NCI-H226 (cell line): ENCODE measurements around the gene SEMA3D.
"Not testable (repeated sequence)": the region's sequence is repeated elsewhere in the genome, so short reads cannot be mapped to it uniquely, and the experiment has no call there.

ENCODE experiments used
- DNase-seq: peaks from one replicate; pipeline ENCODE4 v3.0.0-alpha.2; 2015

Gene SEMA3D

GRCh38 chr7:85023066-85023712, 163.7 kb downstream of the SEMA3D start:
- DNase-seq = no peak

DNA sequence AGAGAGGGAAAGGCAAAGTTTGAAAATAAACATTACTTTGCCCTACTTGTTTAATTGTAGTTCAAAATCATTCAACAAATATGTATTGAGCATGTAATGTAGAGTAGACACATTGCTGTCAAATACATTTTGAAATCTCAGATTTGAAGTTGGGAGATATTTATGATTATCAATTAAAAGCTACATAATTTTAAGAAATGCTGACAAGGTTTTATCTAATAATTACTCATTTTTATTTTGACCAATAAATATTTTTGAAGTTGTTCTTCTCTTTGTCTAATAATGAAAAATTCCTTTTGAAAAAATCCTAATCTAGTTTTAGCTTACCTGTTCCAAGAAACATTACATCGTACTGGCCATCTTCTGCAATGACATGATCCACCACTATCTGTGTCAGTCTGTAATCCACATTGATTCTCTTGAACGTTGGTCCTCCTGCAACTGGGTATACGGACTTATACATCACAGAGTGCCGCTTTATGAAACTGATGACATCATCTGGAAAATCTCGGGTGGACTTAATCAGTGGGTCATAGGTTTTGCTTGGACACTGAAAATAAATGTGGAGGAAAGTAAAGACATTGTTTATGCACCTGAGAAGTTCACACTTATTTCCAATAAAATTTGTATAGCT, 164.7 kb downstream of the SEMA3D start:
- DNase-seq = no peak

DNA sequence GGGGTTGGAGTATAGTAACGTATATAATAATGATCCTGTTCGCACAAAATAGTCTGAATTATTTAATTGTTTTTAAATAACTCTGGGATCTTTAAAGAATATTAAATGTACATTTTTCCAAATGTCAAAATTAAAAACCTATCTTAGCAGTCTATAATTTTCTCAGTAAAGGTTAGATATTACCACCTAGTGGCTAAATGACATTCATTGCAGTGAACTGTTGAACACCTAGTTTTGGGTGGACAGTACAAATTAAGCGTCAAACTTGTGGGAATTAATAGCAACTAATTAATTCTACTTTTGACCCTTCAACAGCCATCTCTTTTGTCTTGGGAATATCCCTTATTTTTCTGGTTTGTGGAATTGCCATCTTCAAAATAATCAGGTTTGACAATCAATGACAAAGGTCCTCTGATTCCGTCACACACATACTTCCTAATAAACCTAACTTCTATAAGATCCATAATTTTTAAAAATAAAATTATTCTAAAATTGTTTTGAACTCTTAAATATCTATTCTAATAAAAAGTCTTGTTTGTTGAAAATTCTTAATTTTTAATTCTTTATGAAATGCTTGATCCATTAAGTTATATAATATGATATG, 165.7 kb downstream of the SEMA3D start:
- DNase-seq = no peak

- no peak for DNase-seq
Measured at GRCh38 chr7:85019778-85020177, 167.1 kb downstream of the SEMA3D start.

DNA sequence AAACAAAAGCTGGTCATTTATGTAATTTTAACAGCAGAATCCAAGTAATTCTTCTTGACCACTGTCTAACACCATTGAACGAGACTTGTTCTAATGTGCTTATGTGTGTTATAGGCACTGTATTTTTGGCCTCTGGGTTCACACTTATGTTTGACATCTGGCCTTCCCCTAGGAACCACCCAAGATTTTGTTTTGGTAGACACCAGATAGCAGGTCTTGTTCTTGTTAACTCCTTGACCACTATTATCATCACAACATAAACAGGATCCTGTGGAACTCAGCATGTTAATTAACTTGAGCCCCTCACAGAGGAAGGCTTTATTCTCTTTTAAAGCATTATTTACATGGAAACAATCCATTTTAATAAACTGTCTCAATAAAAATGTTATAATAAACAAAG, 167.7 kb downstream of the SEMA3D start:
- no peak for DNase-seq

GRCh38 chr7:85018498-85018897, 168.4 kb downstream of the SEMA3D start:
- DNase-seq = no peak

GRCh38 chr7:85016286-85016685, 170.6 kb downstream of the SEMA3D start:
- no peak for DNase-seq

GRCh38 chr7:85014936-85015660, 171.8 kb downstream of the SEMA3D start:
- no peak for DNase-seq

- no peak for DNase-seq
Measured at GRCh38 chr7:85011127-85011526, 175.7 kb downstream of the SEMA3D start.

DNA sequence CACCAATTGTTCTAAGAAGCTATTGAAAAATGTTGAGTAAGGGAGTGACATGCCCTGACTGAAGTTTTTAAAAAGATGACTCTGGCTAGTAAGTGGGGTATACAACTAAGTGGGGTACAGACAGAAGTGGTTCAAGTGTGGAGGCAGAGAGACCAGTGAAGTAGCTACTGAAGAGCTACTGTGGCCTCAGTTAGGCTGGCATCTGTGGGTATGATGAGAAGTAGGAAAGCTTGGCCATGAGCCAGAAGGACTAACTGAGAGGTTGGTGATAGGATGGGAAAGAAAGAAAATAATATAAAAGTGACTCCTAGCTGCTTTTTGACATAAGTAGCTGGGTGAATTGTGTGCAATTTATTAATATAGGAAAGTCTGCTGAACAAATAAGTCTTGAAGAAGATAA, 176.6 kb downstream of the SEMA3D start:
- DNase-seq = no peak

- no peak for DNase-seq
Measured at GRCh38 chr7:85006754-85007153, 180.1 kb downstream of the SEMA3D start.

DNA sequence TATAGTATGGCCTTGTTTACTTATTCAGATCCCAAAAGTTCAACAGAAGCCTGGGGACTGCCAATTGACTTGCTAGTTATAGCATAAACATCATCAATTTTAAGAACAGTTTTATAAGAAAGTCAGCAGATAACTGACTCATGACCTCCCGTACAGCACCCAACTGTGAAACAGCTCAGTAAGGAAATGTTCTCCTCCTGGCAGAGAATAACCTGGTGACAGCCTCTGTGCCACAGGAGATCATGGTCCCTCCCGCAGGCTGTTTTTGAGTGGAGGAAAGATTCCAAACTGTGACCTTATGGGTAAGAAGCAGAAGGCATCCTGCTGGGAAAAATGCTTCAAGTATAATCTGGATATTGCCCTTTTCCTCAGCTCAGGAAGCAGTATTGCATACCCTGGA, 182.5 kb downstream of the SEMA3D start:
- DNase-seq = no peak

DNA sequence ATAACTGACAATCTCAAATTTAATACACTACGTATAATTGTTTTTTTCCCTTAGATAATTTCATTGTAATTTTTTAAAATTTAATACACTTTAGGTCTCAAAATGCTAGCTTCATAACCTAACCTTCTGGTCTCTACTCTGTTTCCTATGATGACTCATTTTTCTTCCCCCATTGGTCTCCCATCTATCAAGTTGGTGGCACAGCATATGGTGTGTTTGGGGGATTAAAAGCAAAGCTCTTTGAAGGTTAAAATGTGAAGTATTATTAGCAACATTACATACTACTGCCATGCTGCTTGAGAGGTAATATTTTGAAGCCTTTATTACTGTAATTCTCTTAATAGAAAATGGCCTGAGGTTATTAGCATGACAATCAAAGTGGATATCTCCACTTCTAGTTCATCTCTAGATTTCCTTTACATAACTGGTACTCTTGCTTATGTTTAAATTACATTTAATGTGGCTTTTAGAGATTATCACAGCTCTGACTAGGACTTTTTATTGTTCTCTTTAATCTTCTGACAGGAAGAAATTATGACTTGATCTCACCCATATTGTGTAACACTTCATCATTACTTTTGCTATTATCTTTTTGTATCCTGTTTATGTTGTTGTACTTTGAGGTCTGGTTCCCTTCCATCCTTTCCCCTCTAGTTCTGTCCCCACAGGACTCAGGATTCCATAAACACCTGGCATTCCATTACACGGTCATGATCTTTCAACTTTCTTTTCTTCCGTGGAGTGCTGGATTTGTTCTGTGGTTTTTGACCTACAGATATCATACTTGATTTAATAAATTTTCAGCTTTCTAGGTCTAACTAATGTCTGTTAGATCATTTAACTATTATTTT, 185.1 kb downstream of the SEMA3D start:
- DNase-seq = no peak

DNA sequence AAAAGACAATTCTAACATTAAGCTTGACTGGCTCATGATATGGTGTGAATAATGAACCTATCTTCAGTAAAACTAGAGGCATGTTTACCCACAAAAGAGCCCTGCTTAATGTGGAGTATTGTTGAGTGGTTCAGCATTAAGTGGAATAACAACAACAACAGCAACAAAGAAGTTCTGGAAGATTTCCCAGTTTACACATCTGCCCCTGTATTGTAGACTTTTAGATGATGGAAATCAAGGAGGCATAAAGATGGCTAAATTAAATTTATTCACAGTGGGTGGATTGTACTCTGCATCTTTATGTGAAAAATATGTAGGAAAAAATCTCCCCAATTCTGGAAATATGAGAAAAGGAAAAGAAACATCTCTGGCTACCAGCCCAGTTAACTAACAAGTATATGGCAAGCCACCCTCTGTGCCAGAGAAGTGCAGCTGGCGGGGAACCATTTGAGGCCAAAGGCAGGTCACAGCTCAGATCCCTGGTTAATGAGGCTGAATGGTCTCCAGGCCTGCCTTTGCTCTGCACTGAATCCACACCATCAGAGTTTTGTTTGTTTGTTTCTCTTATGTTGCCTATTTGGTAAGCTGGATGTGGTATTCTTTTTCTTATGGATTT, 186.0 kb downstream of the SEMA3D start:
- no peak for DNase-seq

DNA sequence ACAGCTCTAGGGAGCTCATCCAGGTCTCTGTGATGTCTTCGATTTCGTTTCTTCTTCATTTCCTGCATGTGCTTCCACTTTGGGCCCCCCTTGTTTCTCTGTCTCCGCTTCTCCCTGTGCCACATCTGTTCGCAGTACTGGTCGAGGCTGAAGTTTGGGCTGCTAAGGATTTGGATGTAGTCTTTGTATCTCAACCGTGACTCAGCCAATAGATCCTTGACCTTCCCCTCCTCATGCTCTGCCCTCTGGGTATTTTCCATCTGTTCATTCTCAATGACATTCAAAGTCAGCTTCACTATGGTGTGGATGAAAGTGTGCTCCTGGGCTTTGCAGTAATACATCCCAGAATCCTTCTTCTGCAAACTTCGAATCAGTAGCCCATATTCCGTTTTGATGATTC, 187.4 kb downstream of the SEMA3D start:
- DNase-seq = no peak

- DNase-seq = no peak
Measured at GRCh38 chr7:84998665-84999064, 188.2 kb downstream of the SEMA3D start.

DNA sequence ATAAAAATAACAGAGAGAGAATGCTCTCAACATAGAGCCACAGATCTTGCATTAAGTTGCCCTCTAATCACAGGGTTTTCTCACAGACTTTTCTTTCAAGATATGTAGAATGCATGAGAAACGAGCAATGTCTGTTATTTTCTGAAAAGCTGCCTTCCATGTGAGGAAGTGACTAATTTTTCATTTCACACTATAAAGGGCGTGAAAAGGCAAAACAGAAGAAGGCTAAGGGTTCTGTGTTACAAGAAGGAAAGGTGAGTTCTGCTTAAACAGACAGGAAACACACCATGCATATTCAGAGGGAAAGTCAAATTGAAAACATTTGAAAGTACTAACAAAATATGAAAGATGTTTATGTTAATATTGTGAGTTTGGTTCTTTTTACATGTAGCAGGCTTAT, 189.2 kb downstream of the SEMA3D start:
- no peak for DNase-seq

GRCh38 chr7:84992954-84993353, 193.9 kb downstream of the SEMA3D start:
- DNase-seq = not testable (repeated sequence)

DNA sequence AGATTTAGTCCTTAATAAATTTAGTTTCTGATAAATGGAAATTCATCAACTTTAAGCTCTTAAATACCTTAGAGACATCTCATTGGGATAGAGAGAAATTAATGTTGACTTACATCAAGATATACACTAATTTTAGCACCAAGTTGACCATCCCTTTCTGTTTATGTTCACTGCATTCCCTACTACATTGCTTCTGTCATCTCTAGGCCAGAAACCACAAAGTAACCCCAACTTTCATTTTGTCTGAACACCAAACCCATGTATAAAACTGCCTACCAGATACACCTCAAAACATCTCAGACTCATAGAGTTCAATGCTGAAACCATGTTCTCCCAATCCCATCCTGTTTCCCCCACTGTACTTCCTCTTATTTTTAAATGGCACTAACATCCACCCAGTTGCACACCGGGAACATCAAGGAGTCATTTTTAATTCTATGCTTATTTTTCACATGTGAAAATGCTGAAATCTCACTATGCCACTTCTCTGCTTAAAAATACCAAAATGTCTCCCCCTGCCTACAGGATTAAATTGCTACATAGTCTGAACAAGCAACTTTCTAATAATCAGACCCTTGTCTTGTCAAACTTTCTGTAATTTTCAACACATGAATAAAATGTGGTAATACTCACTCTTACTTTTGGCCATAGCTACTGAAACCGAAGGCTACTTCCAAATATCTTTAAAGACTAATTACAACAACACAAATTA, 201.6 kb downstream of the SEMA3D start:
- no peak for DNase-seq

- no peak for DNase-seq
Measured at GRCh38 chr7:84982199-84982598, 204.7 kb downstream of the SEMA3D start.

- DNase-seq = no peak
Measured at GRCh38 chr7:84981055-84981976, 205.5 kb downstream of the SEMA3D start.
